IPS-11a (cell line): Measurements from ENCODE around the gene RBFOX1.

Experiments
- H3K4me3 ChIP-seq: one replicate; pipeline ENCODE4 v1.5.1; 2013; ENCODE audit warnings: low read depth, low read length, control low read depth

The RBFOX1 gene

DNA sequence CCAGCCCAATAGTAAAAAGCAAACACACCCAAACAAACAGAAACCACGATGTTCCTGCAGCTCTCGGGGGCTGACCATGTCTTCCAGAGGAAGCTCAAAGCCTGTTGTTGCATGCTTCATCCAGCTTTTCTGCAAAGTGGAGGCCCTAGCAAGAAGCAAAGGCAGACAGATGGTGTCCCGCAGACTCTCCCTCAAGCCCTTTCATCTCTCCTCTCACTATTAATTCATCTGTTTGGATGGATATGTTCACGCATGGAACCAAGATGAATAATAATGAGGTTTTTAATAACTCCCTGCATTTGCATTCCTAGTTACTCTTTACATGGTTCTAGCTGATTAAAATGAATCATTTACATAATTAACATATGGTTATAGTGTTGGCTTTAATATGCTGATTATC is 36.6 kb downstream of the RBFOX1 start:
- H3K4me3 ChIP-seq, result no peak overlapping the region

DNA sequence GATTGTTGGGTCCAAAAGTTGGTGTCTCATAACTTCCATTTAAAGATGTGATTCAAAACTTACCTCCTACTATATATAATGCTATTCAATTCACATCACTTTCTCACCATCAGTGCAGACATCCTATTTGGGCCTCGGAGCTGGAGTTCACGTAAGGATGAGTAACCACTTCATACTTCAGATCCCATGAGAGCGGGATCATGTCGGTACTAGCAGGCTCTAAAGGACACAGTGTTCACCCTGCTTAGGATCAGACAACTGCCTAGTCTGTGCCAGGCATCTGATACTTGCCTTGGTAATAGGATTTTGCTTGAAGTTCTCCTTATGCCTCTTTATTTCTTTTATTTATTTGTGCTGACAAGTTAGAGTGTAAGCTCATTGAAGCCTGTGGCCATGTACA is 39.5 kb downstream of the RBFOX1 start:
- no peak overlapping the region for H3K4me3 ChIP-seq

DNA sequence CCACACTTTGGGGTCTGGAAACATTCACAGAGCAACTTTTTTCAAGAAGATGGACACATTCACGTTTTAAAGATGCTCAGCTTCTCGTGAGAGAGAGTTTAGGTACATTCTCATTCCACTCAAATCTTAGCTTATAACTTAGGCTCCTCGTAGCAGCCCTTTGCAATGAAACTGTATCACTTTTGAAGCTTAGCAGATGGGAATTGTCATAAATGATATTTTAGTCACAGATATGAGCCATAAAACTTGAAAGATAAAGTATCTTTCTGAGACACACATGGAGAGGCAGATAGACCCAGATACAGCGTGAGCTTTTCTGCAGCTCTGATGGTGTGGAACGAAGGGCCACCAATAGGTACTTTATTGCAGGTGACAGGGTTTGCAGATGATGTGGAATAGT is 41.1 kb downstream of the RBFOX1 start:
- no peak overlapping the region for H3K4me3 ChIP-seq

- no peak overlapping the region for H3K4me3 ChIP-seq
Observed at GRCh38 chr16:7374614-7375174, 42.0 kb downstream of the RBFOX1 start.

- no peak overlapping the region for H3K4me3 ChIP-seq
Observed at GRCh38 chr16:7376227-7376626, 43.6 kb downstream of the RBFOX1 start.

GRCh38 chr16:7377231-7377630 is 44.6 kb downstream of the RBFOX1 start:
- no peak overlapping the region for H3K4me3 ChIP-seq

DNA sequence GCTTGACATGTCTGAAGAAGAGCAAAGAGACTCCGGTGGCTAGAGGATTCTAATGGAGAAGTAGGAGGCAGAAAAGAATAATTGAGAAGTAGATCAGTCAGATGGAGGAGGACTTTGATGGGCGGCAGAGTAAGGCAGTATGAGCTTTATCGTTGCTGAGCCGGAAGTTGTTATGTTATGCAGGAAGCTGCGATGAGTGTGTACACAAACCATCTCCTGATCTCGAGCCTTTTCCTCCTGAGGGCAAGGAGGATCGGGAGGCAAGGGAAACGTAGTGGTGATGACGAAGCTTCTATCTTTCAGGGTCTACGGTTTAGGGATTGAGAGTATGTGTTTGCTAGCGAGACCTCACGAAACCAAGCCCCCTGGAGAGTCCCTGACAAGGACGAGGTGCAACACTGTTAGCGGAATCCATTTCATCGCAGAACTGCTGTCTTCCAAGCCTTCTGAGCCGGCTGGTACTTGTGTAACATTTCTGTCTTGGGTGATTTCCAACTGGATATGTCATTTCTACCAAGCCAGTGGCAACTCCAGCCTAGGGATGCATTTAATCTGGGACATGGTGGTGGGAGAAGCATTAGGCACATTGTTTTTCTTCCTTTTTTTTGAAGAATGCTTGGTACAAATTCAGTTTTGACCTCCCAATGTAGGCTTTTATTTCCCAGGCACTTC is 45.5 kb downstream of the RBFOX1 start:
- no peak overlapping the region for H3K4me3 ChIP-seq

GRCh38 chr16:7380441-7380840 is 47.8 kb downstream of the RBFOX1 start:
- H3K4me3 ChIP-seq, result no peak overlapping the region

DNA sequence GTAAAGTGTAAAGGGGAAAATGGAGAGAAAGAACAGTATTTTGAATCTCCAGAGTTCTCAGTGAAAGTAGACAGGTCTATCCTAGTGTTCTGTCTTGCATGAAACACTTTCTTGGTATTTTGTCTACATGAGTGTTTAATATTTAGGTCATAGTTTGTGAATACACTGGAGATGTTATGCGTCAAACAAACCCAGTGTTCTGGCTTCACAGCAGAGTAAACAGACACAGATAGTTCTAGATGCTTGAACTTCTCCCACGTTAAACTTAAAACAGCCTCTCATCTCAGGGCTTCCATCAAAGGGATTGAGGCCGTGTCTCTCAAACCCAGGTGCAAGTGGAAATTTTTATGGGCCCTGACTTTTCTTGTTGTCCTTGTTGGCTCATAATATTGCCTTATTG is 48.3 kb downstream of the RBFOX1 start:
- no peak overlapping the region for H3K4me3 ChIP-seq

- H3K4me3 ChIP-seq, result no peak overlapping the region
Observed at GRCh38 chr16:7381671-7382070, 49.0 kb downstream of the RBFOX1 start.

- no peak overlapping the region for H3K4me3 ChIP-seq
Observed at GRCh38 chr16:7382521-7382920, 49.9 kb downstream of the RBFOX1 start.

DNA sequence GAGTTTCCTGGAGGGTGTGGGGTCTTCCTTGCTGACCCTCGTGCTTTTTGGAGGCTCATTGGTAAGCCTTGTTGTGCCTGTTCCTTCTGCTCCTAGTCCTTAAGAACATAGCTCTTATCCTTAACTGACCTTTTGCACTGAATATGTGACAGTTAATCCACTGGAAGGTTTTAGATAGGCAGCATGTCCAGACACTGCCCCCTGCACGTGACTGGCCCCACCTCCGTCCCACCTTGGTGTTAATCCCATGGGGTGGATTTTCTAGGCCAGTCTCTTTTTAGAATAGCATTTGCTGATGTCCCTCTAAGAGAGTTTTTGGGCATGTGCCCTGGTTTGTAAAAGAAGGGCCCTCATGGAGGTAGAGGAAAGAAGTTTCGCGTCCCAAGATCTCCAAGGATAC is 58.3 kb downstream of the RBFOX1 start:
- H3K4me3 ChIP-seq, result no peak overlapping the region

DNA sequence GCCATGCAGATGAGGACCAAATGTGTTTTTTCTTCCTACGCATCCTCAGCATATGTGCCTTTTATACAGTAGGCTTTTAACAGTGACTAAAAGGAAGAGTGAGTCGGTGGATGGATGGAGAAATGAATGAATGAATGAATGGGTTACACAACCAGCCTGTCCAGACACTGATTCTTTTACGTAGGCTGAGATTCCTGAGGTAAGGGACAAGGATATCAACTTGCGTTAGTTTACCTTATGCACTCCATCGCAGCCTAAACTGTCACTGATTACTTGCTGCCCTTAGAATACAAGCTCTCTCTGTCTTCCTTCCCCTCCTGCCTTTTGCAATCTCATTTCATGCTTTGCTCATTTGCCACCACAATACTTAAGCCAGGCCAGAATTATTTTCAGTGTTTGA is 59.0 kb downstream of the RBFOX1 start:
- no peak overlapping the region for H3K4me3 ChIP-seq

GRCh38 chr16:7392206-7392605 is 59.6 kb downstream of the RBFOX1 start:
- H3K4me3 ChIP-seq, result no peak overlapping the region

DNA sequence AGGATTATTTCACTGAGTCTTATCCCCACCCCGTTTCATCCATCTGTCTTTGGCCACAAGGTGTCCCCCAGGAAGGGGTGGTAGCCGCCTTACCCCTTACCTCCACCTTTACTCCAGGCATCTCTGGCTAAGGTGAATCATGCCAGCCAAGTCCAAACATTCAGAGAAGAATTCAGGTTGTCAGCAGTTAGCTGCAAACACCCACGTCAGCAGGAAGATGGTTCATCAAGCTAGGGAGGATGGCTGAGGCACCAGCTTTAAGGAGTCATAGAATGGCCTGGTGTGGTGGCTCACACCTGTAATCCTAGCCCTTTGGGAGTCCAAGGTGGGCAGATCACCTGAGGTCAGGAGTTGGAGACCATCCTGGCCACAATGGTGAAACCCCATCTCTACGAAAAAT is 61.0 kb downstream of the RBFOX1 start:
- no peak overlapping the region for H3K4me3 ChIP-seq

GRCh38 chr16:7394720-7395336 is 62.2 kb downstream of the RBFOX1 start:
- no peak overlapping the region for H3K4me3 ChIP-seq

DNA sequence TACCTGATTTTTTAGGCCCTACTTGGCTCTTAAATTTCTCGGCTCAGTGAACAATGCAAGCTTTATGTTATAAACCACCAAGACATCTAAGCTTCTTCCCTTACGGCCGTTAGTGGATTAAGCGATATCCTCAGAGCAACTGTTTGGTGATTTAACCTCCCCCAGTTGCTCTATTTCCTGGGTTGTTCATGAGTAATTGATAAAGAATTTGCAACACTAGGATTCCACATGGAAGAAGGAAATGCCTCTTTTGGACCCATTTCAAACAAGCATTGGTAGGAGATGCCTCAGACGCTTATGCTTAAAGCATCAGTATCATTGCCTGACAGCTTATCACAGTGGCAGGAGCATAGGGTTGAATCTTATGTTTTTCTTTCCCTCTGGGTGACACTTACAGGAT is 65.3 kb downstream of the RBFOX1 start:
- no peak overlapping the region for H3K4me3 ChIP-seq

DNA sequence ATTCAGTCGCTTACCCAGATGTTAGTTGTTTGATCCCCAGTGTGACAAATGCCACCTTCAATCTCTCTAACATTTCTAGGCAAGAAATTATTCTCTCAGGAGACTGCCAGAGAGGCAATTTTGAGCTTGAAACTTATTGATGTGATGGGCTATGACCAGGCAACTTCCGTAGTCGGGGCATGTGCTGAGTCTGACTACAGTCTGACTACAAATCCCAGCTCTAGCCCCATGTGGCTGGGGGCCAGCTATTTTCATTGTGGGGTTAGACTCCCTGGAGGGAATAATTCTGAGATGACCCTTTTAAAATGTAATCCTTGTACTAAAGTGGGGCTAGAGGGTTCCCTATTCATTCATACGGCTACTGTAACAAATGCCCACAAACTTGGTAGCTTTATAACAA is 65.9 kb downstream of the RBFOX1 start:
- no peak overlapping the region for H3K4me3 ChIP-seq

DNA sequence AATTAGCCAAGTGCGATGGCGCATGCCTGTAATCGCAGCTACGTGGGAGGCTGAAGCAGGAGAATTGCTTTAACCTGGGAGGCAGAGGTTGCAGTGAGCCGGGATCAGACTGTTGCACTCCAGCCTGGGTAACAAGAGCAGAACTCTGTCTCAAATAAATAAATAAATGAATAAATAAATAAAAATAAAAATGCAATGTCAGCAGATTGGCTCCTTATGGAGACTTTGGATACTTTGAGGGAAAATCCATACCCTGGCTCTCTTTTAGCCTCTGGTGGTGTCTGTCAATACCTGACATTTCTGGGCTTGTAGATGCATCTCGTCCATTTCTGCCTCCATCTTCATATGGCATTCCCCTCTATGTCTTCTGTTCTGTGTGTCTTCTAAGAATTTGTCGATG is 66.7 kb downstream of the RBFOX1 start:
- H3K4me3 ChIP-seq, result no peak overlapping the region

- H3K4me3 ChIP-seq, result no peak overlapping the region
Observed at GRCh38 chr16:7400117-7400890, 67.7 kb downstream of the RBFOX1 start.

- H3K4me3 ChIP-seq, result no peak overlapping the region
Observed at GRCh38 chr16:7404217-7404616, 71.6 kb downstream of the RBFOX1 start.

DNA sequence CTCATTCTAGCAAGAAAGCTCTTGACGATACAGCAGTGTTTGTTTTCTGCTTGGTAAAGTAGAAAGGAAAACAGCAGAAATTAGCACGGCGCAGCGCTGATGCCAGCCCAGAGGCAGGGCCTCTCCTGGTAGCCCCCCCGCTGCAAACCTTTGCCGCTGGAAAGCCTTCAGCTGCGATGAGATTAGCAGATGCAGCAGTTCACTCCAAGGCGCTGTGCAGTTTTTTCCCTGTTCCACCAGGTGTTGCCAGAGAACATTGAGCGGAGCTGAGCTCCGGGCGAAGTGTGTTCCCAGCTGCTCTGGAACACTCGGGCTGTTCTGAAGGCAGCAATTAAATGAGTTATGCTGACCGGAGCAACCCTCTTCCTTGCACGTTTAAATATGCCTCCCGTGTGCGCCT is 72.5 kb downstream of the RBFOX1 start:
- H3K4me3 ChIP-seq, result no peak overlapping the region
